Breast epithelium (tissue), 4 donors: ENCODE measurements around the gene PAPSS1. TPM values are rescaled to one million over a fixed set of nuclear protein-coding genes. Genes with fewer than 3 reads are reported as not detected.

Source experiments
- DNase-seq, 2 donors: peaks; one replicate each; pipeline ENCODE4 v3.0.0-alpha.2; 2019; ENCODE audit warnings: low spot score in 2 of 2
- H3K27ac ChIP-seq, 2 donors: fragments of 200-600 bp; sonication (generic) in 1 of 2; one replicate each; pipeline ENCODE4 v1.5.1; 2016 to 2019; ENCODE audit warnings: mild to moderate bottlenecking in 1 of 2
- H3K27me3 ChIP-seq, 2 donors: fragments of 200-600 bp; sonication (generic) in 1 of 2; one replicate each; pipeline versions ENCODE4 v1.5.1 to v1.6.0; 2017 to 2019; ENCODE audit warnings: control low read depth in 1 of 2, mild to moderate bottlenecking in 1 of 2
- H3K36me3 ChIP-seq: fragments of 200-600 bp; one replicate; pipeline ENCODE4 v1.5.1; 2019
- H3K4me1 ChIP-seq, 2 donors: fragments of 200-600 bp; sonication (generic); one replicate each; pipeline ENCODE4 v1.5.1; 2016 to 2019; ENCODE audit warnings: control low read depth in 1 of 2
- H3K4me3 ChIP-seq, 3 donors: fragments of 200-600 bp; sonication (generic); 1 replicate in 2 of 3; 2 replicates in 1 of 3; pipeline ENCODE4 v1.5.1; 2016 to 2019; ENCODE audit warnings: mild to moderate bottlenecking in 3 of 3, moderate library complexity in 2 of 3
- H3K9me3 ChIP-seq, 2 donors: fragments of 200-600 bp; sonication (generic) in 1 of 2; one replicate each; pipeline ENCODE4 v1.5.1; 2016 to 2019; ENCODE audit warnings: control low read depth in 1 of 2
- POLR2A ChIP-seq: fragments of 450-650 bp; IDR thresholded peaks from one replicate; pipeline ENCODE4 v1.6.1; 2016; ENCODE audit warnings: antibody characterized with exemption, mild to moderate bottlenecking, moderate library complexity
- POLR2AphosphoS5 ChIP-seq, 3 donors: sonication (generic); formaldehyde crosslinking; IDR thresholded peaks; one replicate each; pipeline ENCODE4 v1.6.1; 2017; ENCODE audit warnings: antibody characterized with exemption in 3 of 3
- intact Hi-C: fragments of 100-400 bp; cut with DNase I; formaldehyde crosslinking; loops from one replicate; pipeline ENCODE4 v1.15.1; 2023; ENCODE audit warnings: low total_unique reads
- total RNA-seq, 3 donors: library from RNA; depleted of rRNA; stranded (reverse); fragments of >200 nt; gene quantifications; one replicate each; pipeline ENCODE4 v1.1.0, GENCODE V29; 2016
- TF ChIP-seq, protein P1 (sequence below), 3 donors: fragments of 450-650 bp; IDR thresholded peaks; one replicate each; pipeline ENCODE4 v1.5.1; 2016 to 2017; ENCODE audit warnings: antibody characterized with exemption in 3 of 3, mild to moderate bottlenecking in 3 of 3, moderate library complexity in 3 of 3

The PAPSS1 gene
- total RNA-seq, 3 donors from 2014 or later: 40.6 to 65.7 (median 44.2) TPM

DNA sequence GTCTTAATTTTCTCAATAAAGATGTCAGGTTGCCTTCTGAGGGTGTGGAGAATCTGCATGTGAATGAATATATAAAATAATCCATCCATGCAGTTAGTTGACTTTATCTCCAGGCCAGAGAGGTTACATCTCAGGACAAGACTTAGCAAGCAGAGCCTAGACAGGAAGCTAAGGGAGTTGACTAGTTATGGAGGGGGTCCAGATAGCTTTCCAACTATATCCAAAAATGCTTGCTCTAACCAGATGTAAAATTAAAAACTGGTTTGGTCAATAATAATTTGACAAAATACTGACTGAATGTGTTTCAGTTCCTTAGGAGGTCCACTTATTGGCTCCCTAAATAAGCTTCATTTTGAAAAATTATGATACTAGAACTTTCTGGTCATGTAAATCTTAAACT is 101.4 kb downstream of the PAPSS1 start:
- Histone ChIP-seq H3K27me3 (no peaks in the 10 kb centered on the region), H3K4me3 (no peak overlapping the region), H3K4me1 (no peaks in the 10 kb centered on the region), H3K36me3 (peaks cover 3% of the 10 kb centered on the region), H3K27ac (no peak overlapping the region), H3K9me3 (peaks cover 0 to 4% of the 10 kb centered on the region in 2 donors)
- intact Hi-C loops: no loop called here
- DNase-seq: no peak
- TF ChIP-seq POLR2A (no peak), POLR2AphosphoS5 (IDR thresholded peaks at IDR 0.05) (no peak)
- TF ChIP-seq, protein P1, sequence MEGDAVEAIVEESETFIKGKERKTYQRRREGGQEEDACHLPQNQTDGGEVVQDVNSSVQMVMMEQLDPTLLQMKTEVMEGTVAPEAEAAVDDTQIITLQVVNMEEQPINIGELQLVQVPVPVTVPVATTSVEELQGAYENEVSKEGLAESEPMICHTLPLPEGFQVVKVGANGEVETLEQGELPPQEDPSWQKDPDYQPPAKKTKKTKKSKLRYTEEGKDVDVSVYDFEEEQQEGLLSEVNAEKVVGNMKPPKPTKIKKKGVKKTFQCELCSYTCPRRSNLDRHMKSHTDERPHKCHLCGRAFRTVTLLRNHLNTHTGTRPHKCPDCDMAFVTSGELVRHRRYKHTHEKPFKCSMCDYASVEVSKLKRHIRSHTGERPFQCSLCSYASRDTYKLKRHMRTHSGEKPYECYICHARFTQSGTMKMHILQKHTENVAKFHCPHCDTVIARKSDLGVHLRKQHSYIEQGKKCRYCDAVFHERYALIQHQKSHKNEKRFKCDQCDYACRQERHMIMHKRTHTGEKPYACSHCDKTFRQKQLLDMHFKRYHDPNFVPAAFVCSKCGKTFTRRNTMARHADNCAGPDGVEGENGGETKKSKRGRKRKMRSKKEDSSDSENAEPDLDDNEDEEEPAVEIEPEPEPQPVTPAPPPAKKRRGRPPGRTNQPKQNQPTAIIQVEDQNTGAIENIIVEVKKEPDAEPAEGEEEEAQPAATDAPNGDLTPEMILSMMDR (IDR thresholded peaks at IDR 0.05): no peak

DNA sequence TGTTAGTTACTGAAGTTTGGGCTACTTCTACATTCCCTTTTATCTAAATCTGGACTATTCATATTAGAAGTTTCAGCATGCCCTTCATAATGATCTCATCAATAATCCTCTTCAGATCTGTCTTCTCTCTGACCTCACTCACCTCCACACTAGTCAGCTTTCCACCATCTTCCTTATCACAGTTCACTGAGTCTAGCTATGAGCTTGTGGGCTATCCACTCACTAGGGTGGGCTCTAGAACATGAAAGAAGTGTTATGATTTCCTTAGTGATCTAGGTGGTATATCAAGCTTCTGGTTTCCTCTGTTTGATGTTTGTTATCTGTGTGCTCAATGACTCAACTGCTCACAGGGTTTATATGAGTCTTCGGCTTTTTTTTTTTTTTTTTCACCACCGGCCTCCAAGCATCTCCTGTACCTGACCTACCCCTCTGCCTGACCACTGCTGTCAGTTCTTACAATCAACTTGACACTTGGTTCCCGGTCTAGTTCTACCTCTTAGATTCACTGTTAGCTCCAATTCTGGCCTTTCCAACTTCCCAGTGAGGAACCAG is 103.1 kb downstream of the PAPSS1 start:
- Histone ChIP-seq H3K27me3 (no peaks in the 10 kb centered on the region), H3K9me3 (no peaks in the 10 kb centered on the region), H3K27ac (no peak overlapping the region), H3K36me3 (peaks cover 6% of the 10 kb centered on the region), H3K4me1 (no peaks in the 10 kb centered on the region), H3K4me3 (no peak overlapping the region)
- DNase-seq: no peak
- intact Hi-C loops: no loop called here
- no peak for TF ChIP-seq POLR2AphosphoS5 (IDR thresholded peaks at IDR 0.05)
- TF ChIP-seq, protein P1 (IDR thresholded peaks at IDR 0.05): no peak
- TF ChIP-seq POLR2A: no peak

DNA sequence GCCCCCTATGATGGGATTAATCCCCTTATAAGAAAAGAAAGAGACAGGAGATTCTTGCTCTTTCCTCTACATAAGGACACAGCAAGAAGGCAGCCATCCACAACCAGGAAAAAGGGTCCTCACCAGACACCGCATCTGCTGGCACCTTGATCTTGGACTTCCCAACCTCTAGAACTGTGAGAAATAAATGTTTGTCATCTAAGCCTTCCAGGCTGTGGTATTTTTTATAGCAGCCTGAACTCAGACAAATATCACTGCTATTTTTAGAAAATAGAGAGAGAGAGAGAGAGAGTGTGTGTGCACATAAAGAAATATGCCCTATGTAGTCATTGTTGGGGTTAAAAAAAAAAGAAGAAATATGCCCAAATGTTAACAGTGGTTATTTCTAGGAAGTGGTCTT is 104.2 kb downstream of the PAPSS1 start:
- Histone ChIP-seq H3K36me3 (peaks cover 6% of the 10 kb centered on the region), H3K9me3 (no peaks in the 10 kb centered on the region), H3K27me3 (no peaks in the 10 kb centered on the region), H3K27ac (no peak overlapping the region), H3K4me1 (no peaks in the 10 kb centered on the region), H3K4me3 (no peak overlapping the region)
- TF ChIP-seq, protein P1 (IDR thresholded peaks at IDR 0.05): no peak
- no peak for TF ChIP-seq POLR2A
- TF ChIP-seq POLR2AphosphoS5 (IDR thresholded peaks at IDR 0.05): no peak
- intact Hi-C loops: no loop called here
- no peak for DNase-seq

DNA sequence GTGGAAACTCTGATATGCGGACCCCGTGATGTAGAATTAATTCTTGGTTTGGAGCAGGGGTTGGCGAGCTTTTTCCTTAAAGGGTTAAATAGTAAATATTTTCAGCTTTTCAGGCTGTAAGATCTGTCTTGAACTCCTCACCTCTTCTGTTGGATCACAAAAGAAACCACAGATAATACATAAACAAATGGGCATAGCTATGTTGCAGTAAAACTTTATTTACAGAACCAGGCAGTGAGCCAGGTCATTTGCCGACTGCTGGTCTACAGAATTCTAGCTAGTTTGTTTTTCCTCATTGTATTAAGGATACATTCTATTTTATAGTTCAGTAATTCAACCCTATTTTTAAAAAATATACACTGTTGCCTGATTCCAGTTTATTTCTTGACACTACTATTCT is 116.6 kb downstream of the PAPSS1 start:
- no peaks in the 10 kb centered on the region for H3K4me1 ChIP-seq
- DNase-seq: no peak
- no peaks in the 10 kb centered on the region for H3K36me3 ChIP-seq
- no peaks in the 10 kb centered on the region for H3K27me3 ChIP-seq
- no peak overlapping the region for H3K4me3 ChIP-seq
- no peaks in the 10 kb centered on the region for H3K9me3 ChIP-seq
- TF ChIP-seq POLR2A (no peak), POLR2AphosphoS5 (IDR thresholded peaks at IDR 0.05) (no peak)
- TF ChIP-seq, protein P1 (IDR thresholded peaks at IDR 0.05): no peak
- no peak overlapping the region for H3K27ac ChIP-seq
- intact Hi-C loops: loop anchor here (10.0 kb wide), 1 partner anchor 109 kb away; no protein-coding TSS in a partner anchor

DNA sequence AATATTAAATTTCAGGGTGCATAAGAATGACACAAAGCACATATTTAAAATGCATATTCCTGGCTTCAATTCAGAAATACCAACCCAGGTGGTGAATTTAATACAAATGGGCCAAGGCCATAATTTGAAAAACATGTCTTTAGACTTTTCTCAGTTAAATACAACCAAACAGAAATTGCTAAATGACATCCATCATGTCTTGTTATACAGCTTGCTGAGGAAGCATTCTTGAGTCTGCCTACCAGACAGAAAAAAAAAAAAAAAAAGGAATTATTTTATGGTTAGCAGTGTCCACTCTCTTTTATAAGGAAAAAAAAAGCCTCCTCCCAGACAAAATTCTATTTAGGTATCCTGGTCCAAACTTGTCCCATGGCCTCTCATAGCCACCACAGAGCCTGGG is 119.1 kb downstream of the PAPSS1 start:
- Histone ChIP-seq H3K9me3 (no peaks in the 10 kb centered on the region), H3K27me3 (no peaks in the 10 kb centered on the region), H3K4me3 (no peak overlapping the region), H3K36me3 (no peaks in the 10 kb centered on the region), H3K27ac (no peak overlapping the region), H3K4me1 (no peaks in the 10 kb centered on the region)
- no peak for DNase-seq
- intact Hi-C loops: loop anchor here (10.0 kb wide), 1 partner anchor 106 kb away; no protein-coding TSS in a partner anchor
- TF ChIP-seq, protein P1 (IDR thresholded peaks at IDR 0.05): no peak
- no peak for TF ChIP-seq POLR2AphosphoS5 (IDR thresholded peaks at IDR 0.05)
- no peak for TF ChIP-seq POLR2A
